ENCODE results near the gene KIF1B. TPM values are rescaled to one million over a fixed set of nuclear protein-coding genes. Genes with fewer than 3 reads are reported as not detected.

The KIF1B gene
- total RNA-seq, 1 experiment from 2014 or later, result 70.1 TPM

DNA sequence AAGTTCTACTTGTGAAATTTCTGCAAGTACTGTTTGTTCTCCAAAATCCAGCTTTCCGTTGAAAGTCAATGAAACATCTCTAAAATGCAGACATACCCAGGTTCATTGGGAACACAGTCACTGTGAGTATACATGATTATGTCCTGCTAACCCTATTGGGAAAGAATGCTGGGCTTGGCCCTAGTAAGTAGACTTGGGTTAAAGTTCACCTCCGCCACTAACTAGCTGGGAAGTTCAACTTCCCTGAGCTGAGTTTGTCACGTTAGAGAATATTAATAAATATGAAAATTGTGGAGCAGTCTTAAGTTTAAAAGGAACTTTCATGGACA lies 178.0 kb downstream of the KIF1B start (continued):
- TF ChIP-seq CTCF (IDR thresholded peaks at IDR 0.05) (no peak), GRHL2 (CRISPR knock-in tag; IDR thresholded peaks at IDR 0.05; ENCODE audit: insufficient replicate concordance, severe bottlenecking) (no peak), ZBTB21 (CRISPR knock-in tag; IDR thresholded peaks at IDR 0.05; ENCODE audit: borderline replicate concordance) (no peak), ELF4 (CRISPR knock-in tag; IDR thresholded peaks at IDR 0.05; ENCODE audit: low read depth) (no peak), ZMAT4 (CRISPR knock-in tag; IDR thresholded peaks at IDR 0.05) (no peak), ATF1 (CRISPR knock-in tag; IDR thresholded peaks at IDR 0.05) (no peak), TEAD4 (CRISPR knock-in tag; IDR thresholded peaks at IDR 0.05) (no peak), GTF2I (CRISPR knock-in tag; conservative IDR thresholded peaks at IDR 0.05) (no peak)
- TF ChIP-seq, protein P1, sequence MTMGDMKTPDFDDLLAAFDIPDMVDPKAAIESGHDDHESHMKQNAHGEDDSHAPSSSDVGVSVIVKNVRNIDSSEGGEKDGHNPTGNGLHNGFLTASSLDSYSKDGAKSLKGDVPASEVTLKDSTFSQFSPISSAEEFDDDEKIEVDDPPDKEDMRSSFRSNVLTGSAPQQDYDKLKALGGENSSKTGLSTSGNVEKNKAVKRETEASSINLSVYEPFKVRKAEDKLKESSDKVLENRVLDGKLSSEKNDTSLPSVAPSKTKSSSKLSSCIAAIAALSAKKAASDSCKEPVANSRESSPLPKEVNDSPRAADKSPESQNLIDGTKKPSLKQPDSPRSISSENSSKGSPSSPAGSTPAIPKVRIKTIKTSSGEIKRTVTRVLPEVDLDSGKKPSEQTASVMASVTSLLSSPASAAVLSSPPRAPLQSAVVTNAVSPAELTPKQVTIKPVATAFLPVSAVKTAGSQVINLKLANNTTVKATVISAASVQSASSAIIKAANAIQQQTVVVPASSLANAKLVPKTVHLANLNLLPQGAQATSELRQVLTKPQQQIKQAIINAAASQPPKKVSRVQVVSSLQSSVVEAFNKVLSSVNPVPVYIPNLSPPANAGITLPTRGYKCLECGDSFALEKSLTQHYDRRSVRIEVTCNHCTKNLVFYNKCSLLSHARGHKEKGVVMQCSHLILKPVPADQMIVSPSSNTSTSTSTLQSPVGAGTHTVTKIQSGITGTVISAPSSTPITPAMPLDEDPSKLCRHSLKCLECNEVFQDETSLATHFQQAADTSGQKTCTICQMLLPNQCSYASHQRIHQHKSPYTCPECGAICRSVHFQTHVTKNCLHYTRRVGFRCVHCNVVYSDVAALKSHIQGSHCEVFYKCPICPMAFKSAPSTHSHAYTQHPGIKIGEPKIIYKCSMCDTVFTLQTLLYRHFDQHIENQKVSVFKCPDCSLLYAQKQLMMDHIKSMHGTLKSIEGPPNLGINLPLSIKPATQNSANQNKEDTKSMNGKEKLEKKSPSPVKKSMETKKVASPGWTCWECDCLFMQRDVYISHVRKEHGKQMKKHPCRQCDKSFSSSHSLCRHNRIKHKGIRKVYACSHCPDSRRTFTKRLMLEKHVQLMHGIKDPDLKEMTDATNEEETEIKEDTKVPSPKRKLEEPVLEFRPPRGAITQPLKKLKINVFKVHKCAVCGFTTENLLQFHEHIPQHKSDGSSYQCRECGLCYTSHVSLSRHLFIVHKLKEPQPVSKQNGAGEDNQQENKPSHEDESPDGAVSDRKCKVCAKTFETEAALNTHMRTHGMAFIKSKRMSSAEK (CRISPR knock-in tag; IDR thresholded peaks at IDR 0.05; ENCODE audit: borderline replicate concordance), result no peak
- TF ChIP-seq, protein P2, sequence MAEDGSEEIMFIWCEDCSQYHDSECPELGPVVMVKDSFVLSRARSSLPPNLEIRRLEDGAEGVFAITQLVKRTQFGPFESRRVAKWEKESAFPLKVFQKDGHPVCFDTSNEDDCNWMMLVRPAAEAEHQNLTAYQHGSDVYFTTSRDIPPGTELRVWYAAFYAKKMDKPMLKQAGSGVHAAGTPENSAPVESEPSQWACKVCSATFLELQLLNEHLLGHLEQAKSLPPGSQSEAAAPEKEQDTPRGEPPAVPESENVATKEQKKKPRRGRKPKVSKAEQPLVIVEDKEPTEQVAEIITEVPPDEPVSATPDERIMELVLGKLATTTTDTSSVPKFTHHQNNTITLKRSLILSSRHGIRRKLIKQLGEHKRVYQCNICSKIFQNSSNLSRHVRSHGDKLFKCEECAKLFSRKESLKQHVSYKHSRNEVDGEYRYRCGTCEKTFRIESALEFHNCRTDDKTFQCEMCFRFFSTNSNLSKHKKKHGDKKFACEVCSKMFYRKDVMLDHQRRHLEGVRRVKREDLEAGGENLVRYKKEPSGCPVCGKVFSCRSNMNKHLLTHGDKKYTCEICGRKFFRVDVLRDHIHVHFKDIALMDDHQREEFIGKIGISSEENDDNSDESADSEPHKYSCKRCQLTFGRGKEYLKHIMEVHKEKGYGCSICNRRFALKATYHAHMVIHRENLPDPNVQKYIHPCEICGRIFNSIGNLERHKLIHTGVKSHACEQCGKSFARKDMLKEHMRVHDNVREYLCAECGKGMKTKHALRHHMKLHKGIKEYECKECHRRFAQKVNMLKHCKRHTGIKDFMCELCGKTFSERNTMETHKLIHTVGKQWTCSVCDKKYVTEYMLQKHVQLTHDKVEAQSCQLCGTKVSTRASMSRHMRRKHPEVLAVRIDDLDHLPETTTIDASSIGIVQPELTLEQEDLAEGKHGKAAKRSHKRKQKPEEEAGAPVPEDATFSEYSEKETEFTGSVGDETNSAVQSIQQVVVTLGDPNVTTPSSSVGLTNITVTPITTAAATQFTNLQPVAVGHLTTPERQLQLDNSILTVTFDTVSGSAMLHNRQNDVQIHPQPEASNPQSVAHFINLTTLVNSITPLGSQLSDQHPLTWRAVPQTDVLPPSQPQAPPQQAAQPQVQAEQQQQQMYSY (CRISPR knock-in tag; IDR thresholded peaks at IDR 0.05), result no peak

- no peak for TF ChIP-seq CREB1 (CRISPR knock-in tag; IDR thresholded peaks at IDR 0.05)
- TF ChIP-seq, protein P2 (CRISPR knock-in tag; IDR thresholded peaks at IDR 0.05), result no peak
- TF ChIP-seq KAT7 (CRISPR knock-in tag; IDR thresholded peaks at IDR 0.05; ENCODE audit: borderline replicate concordance), result no peak
- TF ChIP-seq TEAD1 (CRISPR knock-in tag; IDR thresholded peaks at IDR 0.05), result no peak
- TF ChIP-seq HMGA2 (CRISPR knock-in tag; IDR thresholded peaks at IDR 0.05), result no peak
- no peak for TF ChIP-seq ZNF281 (CRISPR knock-in tag; IDR thresholded peaks at IDR 0.05)
- TF ChIP-seq ZNF232 (CRISPR knock-in tag; IDR thresholded peaks at IDR 0.05), result no peak
- no peak for TF ChIP-seq IRF2 (CRISPR knock-in tag; IDR thresholded peaks at IDR 0.05; ENCODE audit: borderline replicate concordance, low read depth)
- H3K36me3 Mint-ChIP-seq, result peaks cover 9% of the 10 kb centered on the region
- peaks cover 8% of the 10 kb centered on the region for H3K9me3 Mint-ChIP-seq
- POLR2A ChIA-PET, result interaction anchor here (0.7 kb wide), 1 partner anchor 324 kb away, joined by 5 read pairs; no protein-coding TSS in a partner anchor
- peak overlapping the region; percentile 20; the same call in 1 of the 2 replicates for H3K27ac Mint-ChIP-seq
- H3K4me3 Mint-ChIP-seq, result no peak overlapping the region
- H3K4me1 Mint-ChIP-seq, result peaks cover 10% of the 10 kb centered on the region
- no peak for ATAC-seq
- DNase-seq (ENCODE audit: low spot score), result no peak
- H3K27me3 Mint-ChIP-seq (ENCODE audit: low read depth), result no peaks in the 10 kb centered on the region
- CTCF ChIA-PET, result interaction anchor here (1.8 kb wide), 1 partner anchor 9 kb away, joined by 4 read pairs; the partner anchor contains the start of gene PGD
Observed at GRCh38 chr1:10389271-10389973, 179.1 kb downstream of the KIF1B start.
